H1 (cell line): ENCODE data around the gene FRMD4A. TPM values are rescaled to one million over a fixed set of nuclear protein-coding genes. Genes with fewer than 3 reads are reported as not detected.

Experiments
- BACH1 ChIP-seq: IDR thresholded peaks from 2 replicates; pipeline ENCODE4 v1.6.1; 2012; ENCODE audit warnings: low read length, improper control_type of control experiment
- CBX8 ChIP-seq: fragments of 300-800, 300-1000 bp; sonication (generic); IDR thresholded peaks from 2 replicates; pipeline ENCODE4 v1.7.1; 2016; ENCODE audit warnings: low read depth, low read length, borderline replicate concordance
- CHD7 ChIP-seq: fragments of 300-600 bp; sonication (generic); IDR thresholded peaks from 2 replicates; pipeline ENCODE4 v1.7.1; 2012; ENCODE audit warnings: low read length, moderate library complexity, mild to moderate bottlenecking, inconsistent platforms; ENCODE audit not compliant: insufficient replicate concordance
- EZH2 ChIP-seq: fragments of 200-600 bp; sonication (generic); IDR thresholded peaks from 2 replicates; pipeline ENCODE4 v1.7.1; 2012; ENCODE audit warnings: low read depth, mild to moderate bottlenecking, moderate library complexity, low read length, inconsistent platforms; ENCODE audit not compliant: severe bottlenecking
- JUND ChIP-seq: IDR thresholded peaks from 2 replicates; pipeline ENCODE4 v1.6.1; 2011; ENCODE audit warnings: mild to moderate bottlenecking, improper control_type of control experiment, low read length
- MAFK ChIP-seq: IDR thresholded peaks from 2 replicates; pipeline ENCODE4 v1.6.1; 2012; ENCODE audit warnings: low read depth, mild to moderate bottlenecking, improper control_type of control experiment, low read length
- POLR2A ChIP-seq, 2 experiments: IDR thresholded peaks; 1 replicate in 1 of 2; 2 replicates in 1 of 2; pipeline ENCODE4 v1.6.1; 2011; ENCODE audit warnings: low read depth in 2 of 2, low read length in 2 of 2, mild to moderate bottlenecking in 2 of 2; ENCODE audit errors: control extremely low read depth in 1 of 2
- RAD21 ChIP-seq, 2 experiments: IDR thresholded peaks in 1 of 2; conservative IDR thresholded peaks in 1 of 2; 2 replicates each; pipeline ENCODE4 v1.6.1; 2011; ENCODE audit warnings: low read depth in 2 of 2, low read length in 2 of 2, improper control_type of control experiment in 1 of 2, inconsistent platforms in 1 of 2, mild to moderate bottlenecking in 1 of 2, moderate library complexity in 1 of 2
- RFX5 ChIP-seq: IDR thresholded peaks from 2 replicates; pipeline ENCODE4 v1.6.1; 2011; ENCODE audit warnings: low read depth, low read length, improper control_type of control experiment, borderline replicate concordance
- SAP30 ChIP-seq: fragments of 300-600 bp; sonication (generic); IDR thresholded peaks from 2 replicates; pipeline ENCODE4 v1.7.1; 2012; ENCODE audit warnings: low read length, moderate library complexity, mild to moderate bottlenecking, inconsistent platforms; ENCODE audit not compliant: insufficient read depth, insufficient replicate concordance
- SP1 ChIP-seq: IDR thresholded peaks from 2 replicates; pipeline ENCODE4 v1.6.1; 2011; ENCODE audit warnings: low read depth, low read length
- polyA plus RNA-seq, 7 experiments: library from polyadenylated mRNA; depleted of rRNA in 3 of 7; stranded (reverse) in 5 of 7; unstranded in 2 of 7; fragments of >200 nt in 5 of 7; fragments of 200-250 nt in 2 of 7; gene quantifications; 1 replicate in 5 of 7; 2 replicates in 1 of 7; 4 replicates in 1 of 7; pipeline versions ENCODE4 v1.2.1 to v1.2.3, GENCODE V29; 2011 to 2013; ENCODE audit warnings: missing spikeins in 2 of 7, mixed read lengths in 2 of 7
- total RNA-seq: library from RNA; stranded (reverse); fragmentation: NEBNext Ultra II Directional; extraction: Animal tissue kit (Norgen Biotek cat#: 25700); gene quantifications from 2 replicates; pipeline ENCODE4 v1.2.1, GENCODE V29; 2021

The FRMD4A gene
- total and polyA plus RNA-seq, 2 of the 8 experiments (the other 6 are each of a cell fraction or from before 2014, with no cell fraction given), result 38.6 to 39.6 TPM

GRCh38 chr10:13773043-13773442 is 557.7 kb downstream of the FRMD4A start (continued):
- TF ChIP-seq CHD7 (no peak), CBX8 (no peak), MAFK (no peak), EZH2 (no peak), SP1 (no peak), SAP30 (no peak), POLR2A (IDR thresholded peaks at IDR 0.05; ENCODE audit: control extremely low read depth in 1 of 2, low read depth in 2 of 2, low read length in 2 of 2) (no peak), JUND (no peak), RFX5 (no peak), BACH1 (no peak), RAD21 (IDR thresholded peaks at IDR 0.05 in 1 of 2, conservative IDR thresholded peaks at IDR 0.05 in 1 of 2; ENCODE audit: low read depth in 2 of 2, low read length in 2 of 2) (no peak)
